AML-193 (cell line): ENCODE data around the gene USP6.
"Not testable (repeated sequence)": the region's sequence is repeated elsewhere in the genome, so short reads cannot be mapped to it uniquely, and the experiment has no call there.

Experiments used
- DNase-seq, 2 experiments: peaks; one replicate each; lab custom pipeline; 2025; lab: John Stamatoyannopoulos, UW

The USP6 gene

GRCh38 chr17:5135726-5136579 lies 20.1 kb downstream of the USP6 start:
- DNase-seq, result no peak

GRCh38 chr17:5136580-5137412 lies 21.0 kb downstream of the USP6 start:
- not testable (repeated sequence) for DNase-seq

GRCh38 chr17:5137511-5138197 lies 21.8 kb downstream of the USP6 start:
- DNase-seq, result not testable (repeated sequence)

GRCh38 chr17:5138198-5138544 lies 22.3 kb downstream of the USP6 start:
- not testable (repeated sequence) for DNase-seq

GRCh38 chr17:5138616-5139457 lies 23.0 kb downstream of the USP6 start:
- no peak for DNase-seq

GRCh38 chr17:5139458-5139732 lies 23.6 kb downstream of the USP6 start:
- no peak for DNase-seq

GRCh38 chr17:5142877-5143276 lies 27.0 kb downstream of the USP6 start:
- DNase-seq, result not testable (repeated sequence)

GRCh38 chr17:5146122-5146521 lies 30.3 kb downstream of the USP6 start:
- DNase-seq, result not testable (repeated sequence)

GRCh38 chr17:5160702-5161101 lies 44.9 kb downstream of the USP6 start:
- DNase-seq, result not testable (repeated sequence)

GRCh38 chr17:5161793-5162192 lies 46.0 kb downstream of the USP6 start:
- DNase-seq, result not testable (repeated sequence)

GRCh38 chr17:5164436-5164835 lies 48.6 kb downstream of the USP6 start:
- DNase-seq, result no peak

- DNase-seq, result not testable (repeated sequence)
These were observed 50.1 kb downstream of the USP6 start for GRCh38 chr17:5165791-5166564.

GRCh38 chr17:5175027-5175426 lies 59.2 kb downstream of the USP6 start:
- DNase-seq, result not testable (repeated sequence)

GRCh38 chr17:5179003-5179402 lies 63.2 kb downstream of the USP6 start:
- no peak for DNase-seq

- no peak for DNase-seq
These were observed 65.9 kb downstream of the USP6 start for GRCh38 chr17:5181509-5182305.

- no peak for DNase-seq
These were observed 67.0 kb downstream of the USP6 start for GRCh38 chr17:5182597-5183409.

- DNase-seq, result no peak
These were observed 67.6 kb downstream of the USP6 start for GRCh38 chr17:5183410-5183793.

GRCh38 chr17:5184288-5184687 lies 68.5 kb downstream of the USP6 start:
- DNase-seq, result no peak
